Right kidney (tissue), 1 donor: ENCODE results near the gene CHD9NB.

Source experiments
- DNase-seq: peaks from one replicate; pipeline ENCODE4 v3.0.0-alpha.2; 2016

CHD9NB gene

DNA sequence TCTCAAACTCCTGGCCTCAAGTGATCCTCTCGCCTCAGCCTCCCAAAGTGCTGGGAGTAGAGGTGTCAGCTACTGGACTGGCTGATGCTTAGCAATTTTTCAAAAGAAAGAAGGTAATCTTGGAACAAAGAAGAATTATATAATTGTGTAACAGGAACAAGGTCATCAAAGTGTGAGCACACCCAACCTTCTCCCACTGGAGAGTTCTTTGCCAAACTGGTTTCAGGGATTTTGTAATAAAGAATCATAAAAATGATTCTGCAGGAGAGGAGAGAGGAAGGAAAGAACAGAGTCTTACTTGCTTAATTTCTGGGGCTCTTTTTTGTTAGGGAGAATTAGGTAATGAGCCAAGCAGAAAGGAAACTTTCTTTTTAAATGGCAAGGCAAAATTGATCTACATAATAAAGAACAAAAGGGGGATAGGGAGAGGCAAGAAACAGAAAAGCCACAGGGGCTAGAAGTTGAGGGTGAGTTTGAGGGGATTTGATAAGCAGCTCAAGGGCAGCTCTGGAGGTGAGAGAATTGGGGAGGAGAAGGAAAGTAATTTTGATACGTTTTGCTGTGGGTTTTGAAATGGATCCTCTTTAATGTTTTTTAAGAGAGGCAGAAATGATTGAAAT lies 21.3 kb downstream of the CHD9NB start:
- DNase-seq = no peak

DNA sequence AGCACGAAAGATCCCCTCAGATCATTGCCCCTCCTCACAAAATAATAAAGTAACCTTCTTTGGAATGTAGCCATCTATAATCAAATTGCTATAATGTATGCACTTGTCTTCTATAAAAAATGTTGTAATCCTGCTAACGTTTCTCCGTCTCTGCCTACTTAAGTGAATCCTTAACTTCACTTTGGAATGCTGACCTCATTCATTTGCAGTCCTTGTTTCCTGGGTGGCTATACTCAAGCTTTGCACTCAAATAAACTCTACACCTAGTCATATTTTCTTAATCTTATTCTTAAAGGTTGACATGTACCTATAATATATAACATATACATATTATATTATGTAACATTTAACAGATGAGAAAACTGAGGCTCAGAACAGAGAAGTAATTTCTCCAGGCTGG lies 22.7 kb downstream of the CHD9NB start:
- DNase-seq = no peak

- no peak for DNase-seq
These were observed 28.7 kb downstream of the CHD9NB start for GRCh38 chr16:53024045-53024444.

GRCh38 chr16:53022374-53022773 lies 30.3 kb downstream of the CHD9NB start:
- no peak for DNase-seq

- no peak for DNase-seq
These were observed 33.8 kb downstream of the CHD9NB start for GRCh38 chr16:53018834-53019416.

DNA sequence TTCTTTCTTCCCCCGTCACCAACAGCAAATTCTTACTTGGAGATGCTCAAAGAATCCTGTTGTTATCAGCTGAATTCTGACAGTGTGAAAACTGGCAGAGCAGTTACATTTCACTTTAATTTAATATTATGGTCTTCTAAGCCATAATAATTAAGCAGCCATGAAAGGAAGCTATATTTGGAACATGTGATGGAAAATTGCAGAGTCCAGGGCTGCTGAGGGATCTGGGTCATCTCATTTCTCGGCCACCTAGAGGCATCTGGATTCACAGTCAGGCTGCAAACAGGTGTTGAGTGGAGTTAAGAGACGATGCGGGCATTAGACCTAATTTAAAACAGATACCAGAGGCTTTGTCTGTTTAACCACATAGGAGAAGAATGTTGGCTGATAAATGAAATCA lies 38.4 kb downstream of the CHD9NB start:
- DNase-seq = no peak

GRCh38 chr16:53007095-53007494 lies 45.6 kb downstream of the CHD9NB start:
- no peak for DNase-seq

DNA sequence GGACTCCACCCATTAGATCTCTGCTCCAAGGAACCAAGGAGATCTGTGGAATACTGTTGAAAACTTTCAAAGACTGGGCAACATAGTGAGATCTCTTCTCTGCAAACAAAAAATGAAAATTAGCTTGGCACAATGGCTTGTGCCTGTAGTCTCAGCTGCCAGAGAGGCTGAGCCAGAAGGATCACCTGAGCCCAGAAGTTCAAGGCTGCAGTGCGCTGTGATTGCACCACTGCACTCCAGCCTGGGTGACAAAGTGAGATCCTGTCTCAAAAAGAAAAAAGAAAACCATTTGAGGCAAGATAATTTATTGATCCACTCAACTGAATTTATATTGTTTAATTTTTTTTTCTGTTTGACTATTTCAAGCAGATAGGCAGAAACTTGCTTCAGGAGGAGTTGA lies 54.8 kb downstream of the CHD9NB start:
- no peak for DNase-seq

DNA sequence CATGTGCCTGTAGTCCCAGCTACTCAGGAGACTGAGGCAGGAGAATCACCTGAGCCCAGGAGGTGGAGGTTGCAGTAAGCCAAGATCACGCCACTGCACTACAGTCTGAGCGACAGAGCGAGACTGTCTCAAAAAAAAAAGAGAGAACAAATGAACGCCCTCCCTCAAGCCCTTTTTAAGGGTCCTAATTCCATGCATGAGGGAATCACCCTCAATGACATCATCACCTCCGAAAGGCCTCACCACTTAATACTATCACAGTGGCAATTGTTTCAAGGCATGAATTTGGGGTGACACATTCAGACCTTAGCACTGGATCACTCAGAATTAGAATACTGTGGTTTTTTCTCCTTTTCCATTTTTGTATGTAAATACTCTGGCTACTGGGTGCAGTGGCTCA lies 57.8 kb downstream of the CHD9NB start:
- DNase-seq = no peak

GRCh38 chr16:52993179-52993578 lies 59.5 kb downstream of the CHD9NB start:
- DNase-seq = no peak

DNA sequence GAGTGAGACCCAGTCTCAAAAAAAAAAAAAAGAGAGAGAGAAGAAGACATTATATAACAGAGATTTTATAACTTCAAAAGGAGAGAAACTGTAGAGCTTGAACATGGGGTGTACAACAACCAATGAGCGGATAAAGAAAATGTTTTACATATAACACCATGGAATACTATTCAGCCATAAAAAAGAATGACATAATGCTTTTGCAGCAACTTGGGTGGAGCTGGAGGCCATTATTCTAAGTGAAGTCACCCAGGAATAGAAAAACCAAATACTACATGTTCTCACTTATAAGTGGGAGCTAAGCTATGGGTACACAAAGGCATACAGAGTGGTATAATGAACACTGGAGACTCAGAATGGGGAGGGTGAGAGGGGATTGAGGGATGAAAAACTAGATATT lies 61.1 kb downstream of the CHD9NB start:
- no peak for DNase-seq
